Left ventricle myocardium superior (tissue), 1 donor: ENCODE data around the gene BMP6. TPM values are rescaled to one million over a fixed set of nuclear protein-coding genes. Genes with fewer than 3 reads are reported as not detected.
"Not testable (repeated sequence)": the region's sequence is repeated elsewhere in the genome, so short reads cannot be mapped to it uniquely, and the experiment has no call there.

Experiments used
- ATAC-seq: fragments of 200-7000 bp; cut with Tn5 transposase; one replicate; pipeline ENCODE4 v1.9.1; 2020; ENCODE audit warnings: mild to moderate bottlenecking, moderate library complexity
- DNase-seq: peaks from one replicate; pipeline ENCODE4 v3.0.0-alpha.2; 2020
- intact Hi-C: fragments of 100-400 bp; cut with micrococcal nuclease; formaldehyde crosslinking; loops from one replicate; pipeline ENCODE4 v1.11.0; 2022
- total RNA-seq: library from RNA; stranded (reverse); fragmentation: NEBNext Ultra II Directional; extraction: Animal tissue kit (Norgen Biotek cat#: 25700); gene quantifications from one replicate; pipeline ENCODE4 v1.2.1, GENCODE V29; 2021
- donor health status: DM: no; HTN: yes; CAD: no; lungs with severe emphysema.

Gene BMP6
- total RNA-seq, 1 donor from 2014 or later = 2.7 TPM

GRCh38 chr6:7865781-7866180 is 139.9 kb downstream of the BMP6 start:
- intact Hi-C loops = no loop called here
- ATAC-seq = peak; percentile 63
- no peak for DNase-seq

GRCh38 chr6:7866526-7866925 is 140.6 kb downstream of the BMP6 start:
- intact Hi-C loops = no loop called here
- DNase-seq (no peak), ATAC-seq (no peak)

- intact Hi-C loops = no loop called here
- ATAC-seq (no peak), DNase-seq (no peak)
Observed at GRCh38 chr6:7868926-7869325, 143.0 kb downstream of the BMP6 start.

DNA sequence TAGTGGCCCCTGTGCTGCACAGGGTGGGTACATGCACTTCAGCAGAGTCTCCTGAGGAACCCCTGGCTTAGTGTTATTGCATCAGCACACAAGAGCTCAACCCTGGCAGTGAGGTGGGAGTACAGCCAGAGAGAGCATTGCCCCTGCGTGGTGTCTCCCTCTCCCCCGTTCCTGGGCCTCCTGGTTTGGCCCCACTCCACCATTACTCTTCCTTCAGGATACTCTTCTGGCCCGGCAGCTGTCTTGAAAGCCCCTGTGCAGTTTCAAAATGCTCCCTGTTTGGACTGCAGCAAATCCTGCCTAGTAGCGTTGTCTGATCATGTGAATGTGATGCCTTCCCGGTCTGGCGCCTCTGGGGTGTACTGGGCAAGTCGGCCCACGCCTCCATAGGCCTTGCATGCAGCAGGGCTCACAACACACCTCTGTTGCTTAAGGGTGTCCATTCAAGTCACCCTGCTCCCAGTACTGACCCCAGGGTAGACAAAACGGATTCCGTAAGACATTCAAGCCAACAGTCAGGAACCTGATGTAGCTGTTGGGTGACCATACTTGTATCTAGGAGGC is 152.6 kb downstream of the BMP6 start:
- ATAC-seq (no peak), DNase-seq (no peak)
- intact Hi-C loops = no loop called here

- DNase-seq = no peak
- intact Hi-C loops = no loop called here
- ATAC-seq = no peak
Observed at GRCh38 chr6:7879043-7879442, 153.1 kb downstream of the BMP6 start.

- intact Hi-C loops = no loop called here
- DNase-seq (no peak), ATAC-seq (no peak)
Observed at GRCh38 chr6:7879579-7879978, 153.7 kb downstream of the BMP6 start.

- DNase-seq = no peak
- ATAC-seq = no peak
- intact Hi-C loops = no loop called here
Observed at GRCh38 chr6:7879980-7880717, 154.2 kb downstream of the BMP6 start.

- ATAC-seq (no peak), DNase-seq (no peak)
- intact Hi-C loops = no loop called here
Observed at GRCh38 chr6:7880718-7881107, 154.8 kb downstream of the BMP6 start.

DNA sequence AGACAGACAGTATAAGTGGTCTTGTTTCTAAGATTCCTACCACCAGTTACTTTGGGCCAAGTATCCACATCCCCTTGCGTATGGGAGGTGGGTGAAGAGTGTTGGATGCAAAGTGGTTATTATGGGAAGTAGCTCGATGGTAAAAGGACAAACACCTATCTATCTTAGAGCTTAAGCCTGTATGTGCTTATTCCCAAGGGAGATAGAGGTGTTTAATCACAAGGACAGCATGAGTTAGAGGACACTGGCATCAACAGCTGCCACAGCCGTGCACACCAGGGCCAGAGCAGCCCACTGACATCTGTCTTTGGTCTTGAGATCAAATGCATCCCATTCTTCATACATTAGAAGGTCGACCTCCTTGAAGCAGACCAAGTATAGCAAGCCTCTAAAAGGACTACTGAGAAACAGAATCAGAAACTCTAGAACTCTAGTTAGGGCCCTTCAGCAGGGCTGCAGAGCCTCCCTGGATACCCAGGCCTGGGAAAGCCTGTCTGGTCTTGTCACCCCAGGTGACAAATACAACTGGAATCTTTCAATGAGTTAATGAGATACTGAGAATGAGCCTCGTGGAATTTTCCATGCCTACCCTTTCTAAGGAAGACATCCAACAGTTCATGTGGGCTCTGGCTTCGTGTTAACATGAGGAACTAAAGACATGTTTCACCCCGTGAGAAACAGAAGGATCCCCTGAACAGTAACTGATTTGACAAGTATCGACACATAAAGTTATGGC is 156.0 kb downstream of the BMP6 start:
- ATAC-seq (no peak), DNase-seq (no peak)
- intact Hi-C loops = no loop called here

DNA sequence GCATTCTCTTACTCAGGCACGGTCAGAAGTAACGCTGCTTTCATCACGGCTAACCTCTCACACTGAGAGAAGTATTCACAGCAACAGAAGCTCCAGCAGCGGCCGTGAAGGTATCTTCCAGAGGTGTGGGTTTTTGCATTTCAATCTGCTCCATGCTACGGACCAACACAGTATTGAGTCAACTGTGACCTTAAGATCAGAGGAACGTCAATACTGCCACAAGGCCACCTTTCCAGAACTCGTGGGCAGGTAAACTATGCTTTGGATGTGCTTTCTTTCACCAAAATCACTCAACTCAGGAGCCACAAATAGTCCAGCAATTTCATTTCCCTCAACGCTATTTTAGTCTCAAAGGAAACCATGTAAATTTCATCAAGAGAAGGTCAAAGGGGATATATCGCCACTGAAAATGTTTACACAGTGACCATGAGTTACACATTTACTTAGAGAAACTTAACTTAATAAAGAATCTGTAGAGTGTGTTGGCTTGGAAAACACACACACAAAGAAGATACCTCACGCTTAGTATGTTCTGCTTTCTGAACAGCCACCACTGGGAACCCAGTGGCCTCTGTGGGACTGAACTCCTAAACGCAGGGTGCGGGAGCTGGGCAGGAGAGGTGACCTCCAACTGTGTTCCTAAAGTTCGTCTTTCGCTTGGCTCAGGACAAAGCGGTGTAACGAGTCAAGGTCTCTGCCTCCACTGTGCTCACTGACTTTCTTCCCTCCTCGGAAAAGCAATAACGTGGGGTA is 156.8 kb downstream of the BMP6 start:
- intact Hi-C loops = no loop called here
- DNase-seq = no peak
- ATAC-seq = no peak

DNA sequence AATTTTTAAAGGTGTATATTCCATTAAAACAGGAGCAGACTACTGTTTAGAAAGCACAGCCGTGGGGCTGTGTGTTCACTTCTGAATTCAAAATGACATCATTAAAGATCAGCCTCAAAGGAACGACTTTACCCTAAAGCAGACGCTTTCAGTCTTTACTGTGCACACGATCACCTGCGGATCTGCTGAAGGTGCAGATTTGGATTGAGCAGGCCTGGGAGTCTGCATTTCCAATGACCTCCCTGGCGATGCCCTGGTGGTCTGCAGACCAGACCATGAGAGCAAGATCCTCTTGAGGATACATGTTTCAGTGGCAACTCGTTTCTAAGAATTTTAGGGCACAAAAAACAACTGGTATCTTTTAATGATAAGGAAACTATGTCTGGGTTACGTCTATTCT is 157.5 kb downstream of the BMP6 start:
- intact Hi-C loops = no loop called here
- DNase-seq = no peak
- ATAC-seq = no peak

DNA sequence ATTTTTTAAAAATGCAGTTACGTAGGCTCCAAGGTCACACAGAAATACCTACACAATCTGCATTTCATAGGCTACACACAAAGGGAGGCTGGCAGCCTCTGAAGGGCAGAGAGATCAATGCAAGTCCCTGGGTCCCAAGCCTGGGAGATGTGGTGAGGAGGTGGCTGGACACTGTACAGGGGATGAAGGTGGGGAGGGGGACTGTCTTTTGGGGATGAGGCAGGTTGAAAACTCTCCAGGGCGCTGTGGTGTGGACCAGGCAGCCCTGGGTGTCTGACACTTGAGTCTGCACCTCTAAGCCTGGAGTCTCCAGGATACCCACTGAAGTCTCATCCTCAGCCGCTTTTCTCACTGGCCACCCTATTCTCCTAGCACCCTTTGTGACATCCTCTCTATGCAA is 160.2 kb downstream of the BMP6 start:
- no peak for DNase-seq

GRCh38 chr6:7887278-7887991 is 161.5 kb downstream of the BMP6 start:
- ATAC-seq = no peak
- intact Hi-C loops = no loop called here
- DNase-seq = no peak

More for the DNA sequence above, 160.2 kb downstream of the BMP6 start:
- intact Hi-C loops = no loop called here
- no peak for ATAC-seq

DNA sequence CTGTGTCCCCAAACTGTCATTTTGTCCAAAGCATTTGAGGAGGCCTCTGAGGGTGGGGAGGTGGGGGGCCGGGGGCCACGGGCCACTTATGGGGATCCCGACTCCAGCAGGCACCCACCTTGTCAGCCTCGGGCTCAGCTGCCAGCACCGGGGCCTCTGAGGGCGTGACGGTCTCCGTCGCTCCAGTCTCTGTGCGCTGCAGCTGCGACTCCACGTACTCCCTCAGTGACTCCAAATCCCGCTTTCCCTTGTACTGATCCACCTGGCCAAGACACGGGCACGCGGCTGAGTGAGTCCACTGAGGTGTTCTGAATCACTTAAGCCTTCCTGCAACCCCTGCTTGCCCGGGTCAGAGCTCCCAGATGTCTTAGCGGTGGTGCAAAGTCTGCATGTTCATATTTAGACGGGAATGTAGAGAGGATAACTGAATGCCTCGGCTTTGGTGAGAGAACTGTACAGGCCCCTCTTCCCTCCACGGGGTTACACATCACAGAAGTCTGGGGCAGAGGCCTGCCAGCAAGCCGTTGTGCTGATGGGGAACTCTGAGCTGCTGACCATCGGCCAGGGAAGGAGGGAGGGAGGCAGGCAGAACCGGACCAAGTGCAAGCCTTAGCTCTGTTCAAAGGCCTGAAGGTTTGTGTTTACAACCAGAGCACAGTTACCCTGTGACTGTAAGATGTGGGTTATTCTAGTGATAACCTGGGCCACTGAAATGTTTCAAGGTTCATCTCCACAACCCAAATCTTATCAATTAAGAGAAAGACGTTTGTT is 162.9 kb downstream of the BMP6 start:
- ATAC-seq = no peak
- intact Hi-C loops = no loop called here
- no peak for DNase-seq

GRCh38 chr6:7891078-7891872 is 165.4 kb downstream of the BMP6 start:
- DNase-seq = peak; percentile 59
- intact Hi-C loops = no loop called here
- ATAC-seq = peak; percentile 86

DNA sequence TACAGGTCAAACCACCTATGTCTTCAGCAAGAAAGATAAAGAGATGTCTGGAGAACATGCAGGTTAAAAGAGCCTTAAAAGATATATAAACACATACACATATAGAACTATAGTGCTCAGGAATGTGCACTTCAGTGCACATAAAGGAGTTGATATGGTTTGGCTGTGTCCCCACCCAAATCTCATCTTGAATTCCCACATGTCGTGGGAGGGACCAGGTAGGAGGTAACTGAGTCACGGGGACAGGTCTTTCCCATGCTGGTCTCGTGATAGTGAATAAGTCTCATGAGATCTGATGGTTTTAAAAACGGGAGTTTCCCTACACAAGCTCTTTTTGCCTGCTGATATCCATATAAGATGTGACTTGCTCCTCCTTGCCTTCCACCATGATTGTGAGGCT is 166.5 kb downstream of the BMP6 start:
- intact Hi-C loops, ATAC-seq: not testable (repeated sequence)

DNA sequence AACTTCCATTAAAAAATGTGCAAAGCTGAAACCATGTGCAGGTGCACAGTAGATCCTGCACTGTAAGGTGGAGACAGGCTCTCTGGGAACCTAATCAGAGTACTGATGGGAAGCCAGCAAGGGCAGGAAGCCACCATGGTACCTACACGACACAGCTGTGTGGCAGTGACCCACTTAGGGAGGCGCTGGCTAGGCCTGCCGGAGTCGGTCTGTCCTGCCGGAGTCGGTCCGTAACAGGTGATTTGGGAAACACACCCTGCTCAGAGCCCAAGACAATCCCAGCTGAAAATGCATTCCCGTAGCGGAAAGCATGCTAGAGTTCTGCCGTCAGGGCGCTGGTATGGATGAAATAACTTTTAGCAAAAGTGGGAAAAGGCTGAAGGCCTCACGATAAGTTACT is 167.4 kb downstream of the BMP6 start:
- DNase-seq = no peak
- ATAC-seq = no peak
- intact Hi-C loops = no loop called here

More for the DNA sequence above, 166.5 kb downstream of the BMP6 start:
- not testable (repeated sequence) for DNase-seq
